NCI-H2107 treated with DMSO at 0.1 percent for 48 hours (cell line): ENCODE results near the gene PTRHD1.

Experiments used
- DNase-seq: peaks from one replicate; lab custom pipeline; 2025; ENCODE audit not compliant: unreplicated experiment; lab: John Stamatoyannopoulos, UW

Gene PTRHD1

GRCh38 chr2:24762518-24762917, 30.7 kb downstream of the PTRHD1 start:
- no peak for DNase-seq

DNA sequence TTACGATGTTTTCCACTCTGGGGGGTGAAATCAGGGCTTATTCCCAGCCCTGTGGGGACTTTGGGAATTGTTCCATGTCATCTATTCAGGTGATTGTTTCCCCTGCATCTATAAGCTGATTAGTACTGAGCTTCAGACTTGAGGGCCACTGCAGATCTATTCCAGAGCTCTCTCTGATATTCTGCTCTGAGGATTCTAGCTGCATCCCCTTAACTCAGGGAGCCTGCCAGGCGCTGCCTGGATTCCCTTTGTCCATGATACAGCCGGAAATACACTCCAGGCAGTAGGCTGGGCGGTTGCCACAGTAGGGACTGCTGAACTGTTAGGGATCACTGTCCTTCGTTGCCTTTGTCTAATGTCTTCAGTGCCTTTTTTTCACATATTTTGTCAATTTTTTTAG, 31.3 kb downstream of the PTRHD1 start:
- no peak for DNase-seq

GRCh38 chr2:24756789-24757188, 36.4 kb downstream of the PTRHD1 start:
- no peak for DNase-seq

DNA sequence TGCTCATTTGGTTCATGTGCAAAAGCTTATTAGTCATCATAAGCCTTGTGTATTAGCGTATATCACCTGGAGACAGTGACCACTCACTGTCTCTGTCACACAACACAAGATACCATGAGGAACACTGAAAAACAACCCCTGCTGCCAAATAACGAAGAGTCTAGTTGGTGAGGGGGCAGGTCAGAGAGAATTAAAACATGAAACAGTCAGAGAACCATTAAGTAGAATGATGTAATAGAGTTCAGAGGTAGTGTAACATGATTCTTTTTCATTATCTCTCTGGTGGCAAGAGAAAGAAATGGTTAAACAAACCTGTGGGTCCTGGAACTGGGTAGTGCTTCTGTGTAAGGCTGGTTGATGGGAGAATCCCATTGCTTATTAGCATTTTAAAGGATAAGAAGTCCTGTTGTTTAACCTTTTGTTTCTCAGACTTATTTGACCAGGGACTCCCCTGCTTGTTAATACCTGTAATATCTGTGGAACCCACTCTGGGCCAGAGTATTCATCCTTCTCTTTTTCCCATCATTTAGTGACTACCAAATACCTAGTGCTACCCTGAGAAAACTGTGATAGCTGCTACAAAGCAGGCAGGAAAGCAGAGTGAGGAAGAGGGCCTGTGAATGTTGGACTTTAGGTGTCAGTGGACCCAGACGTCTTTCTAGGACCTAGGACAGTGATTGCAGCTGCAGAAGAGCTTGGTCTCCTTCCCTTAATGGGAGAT, 38.0 kb downstream of the PTRHD1 start:
- peak; percentile 83 for DNase-seq

GRCh38 chr2:24749069-24749691, 44.0 kb downstream of the PTRHD1 start:
- no peak for DNase-seq

- DNase-seq, result no peak
These were observed 45.9 kb downstream of the PTRHD1 start for GRCh38 chr2:24747299-24747698.

GRCh38 chr2:24745825-24746224, 47.4 kb downstream of the PTRHD1 start:
- DNase-seq, result no peak

- no peak for DNase-seq
These were observed 48.8 kb downstream of the PTRHD1 start for GRCh38 chr2:24744356-24744755.

- no peak for DNase-seq
These were observed 49.3 kb downstream of the PTRHD1 start for GRCh38 chr2:24743924-24744323.

GRCh38 chr2:24742730-24743129, 50.5 kb downstream of the PTRHD1 start:
- DNase-seq, result no peak

- DNase-seq, result no peak
These were observed 53.0 kb downstream of the PTRHD1 start for GRCh38 chr2:24740142-24740541.
